Stomach (tissue), 9 donors: Measurements from ENCODE around the gene ASPRV1. TPM values are rescaled to one million over a fixed set of nuclear protein-coding genes. Genes with fewer than 3 reads are reported as not detected.

ENCODE experiments used
- DNase-seq, 2 donors: peaks; one replicate each; pipeline versions ENCODE4 v3.0.0 to v3.0.0-alpha.2; 2013 to 2019
- H3K27ac ChIP-seq, 5 donors: fragments of 200-600 bp in 4 of 5; sonication (generic) in 4 of 5; one replicate each; pipeline ENCODE4 v1.5.1; 2013 to 2019; ENCODE audit warnings: mild to moderate bottlenecking in 1 of 5, moderate library complexity in 1 of 5
- H3K27me3 ChIP-seq, 3 donors: fragments of 200-600 bp; sonication (generic); one replicate each; pipeline ENCODE4 v1.5.1; 2017 to 2019; ENCODE audit warnings: mixed run types in 1 of 3
- H3K36me3 ChIP-seq, 4 donors: fragments of 200-600 bp; sonication (generic); 1 replicate in 3 of 4; 2 replicates in 1 of 4; pipeline ENCODE4 v1.5.1; 2016 to 2019
- H3K4me1 ChIP-seq, 4 donors: fragments of 200-600 bp; sonication (generic); one replicate each; pipeline ENCODE4 v1.5.1; 2016 to 2019
- H3K4me3 ChIP-seq, 4 donors: fragments of 200-600 bp; sonication (generic) in 3 of 4; one replicate each; pipeline ENCODE4 v1.5.1; 2016 to 2019; ENCODE audit warnings: mild to moderate bottlenecking in 1 of 4
- H3K9me3 ChIP-seq, 4 donors: fragments of 200-600 bp; sonication (generic); one replicate each; pipeline ENCODE4 v1.5.1; 2016 to 2019
- CTCF ChIP-seq, 7 experiments: fragments of 450-650 bp in 4 of 7; fragments of 200-600 bp in 3 of 7; sonication (generic) in 3 of 7; IDR thresholded peaks; one replicate each; pipeline ENCODE4 v1.5.1; 2016 to 2019; ENCODE audit warnings: antibody characterized with exemption in 7 of 7, control low read depth in 2 of 7, mild to moderate bottlenecking in 1 of 7
- EP300 ChIP-seq: sonication (generic); formaldehyde crosslinking; IDR thresholded peaks from one replicate; pipeline ENCODE4 v1.6.1; 2017; ENCODE audit warnings: antibody characterized with exemption
- POLR2A ChIP-seq, 4 donors: fragments of 450-650 bp; IDR thresholded peaks; one replicate each; pipeline ENCODE4 v1.6.1; 2016; ENCODE audit warnings: antibody characterized with exemption in 4 of 4, control low read depth in 2 of 4, mild to moderate bottlenecking in 1 of 4, moderate library complexity in 1 of 4
- POLR2AphosphoS5 ChIP-seq, 3 donors: sonication (generic); formaldehyde crosslinking; IDR thresholded peaks; one replicate each; pipeline ENCODE4 v1.6.1; 2016; ENCODE audit warnings: antibody characterized with exemption in 3 of 3
- whole genome bisulfite sequencing, 5 donors: extraction: QIAGEN DNeasy Blood & Tissue Kit in 3 of 5; methylation state at CpG; one replicate each; pipeline versions ENCODE4 v1.1.5 to v1.1.7; 2013 to 2018; 5-methylcytosine and 5-hydroxymethylcytosine counted together
- intact Hi-C: fragments of 100-400 bp; cut with DNase I; formaldehyde crosslinking; loops from one replicate; pipeline ENCODE4 v1.15.1; 2023; ENCODE audit warnings: low total_unique reads
- polyA plus RNA-seq, 3 donors: library from polyadenylated mRNA; stranded (reverse); fragments of 200-250 nt; gene quantifications; one replicate each; pipeline ENCODE4 v1.2.3, GENCODE V29; 2013
- total RNA-seq, 5 donors: library from RNA; depleted of rRNA; stranded (reverse); fragments of >200 nt; gene quantifications; one replicate each; pipeline versions ENCODE4 v1.1.0 to v1.2.3, GENCODE V29; 2014 to 2016
- donor health status: healthy with polysubstance abuse.
- donor health status: Bipolar disorder and iron deficiency.
- donor health status: healthy.

Gene ASPRV1
- total and polyA plus RNA-seq, 8 donors, result 0.44 to 6.4 (median 1.5) TPM; not detected in 2

- TF ChIP-seq CTCF (IDR thresholded peaks at IDR 0.05) (no peak), POLR2AphosphoS5 (IDR thresholded peaks at IDR 0.05) (no peak), POLR2A (IDR thresholded peaks at IDR 0.05) (no peak), EP300 (no peak)
- intact Hi-C loops, result no loop called here
- Histone ChIP-seq H3K27me3 (peaks cover 0 to 1% (median 0%) of the 10 kb centered on the region in 3 donors), H3K9me3 (no peaks in the 10 kb centered on the region), H3K27ac (peak overlapping the region in 2 of 5 donors; percentile 53 to 81), H3K4me1 (peaks cover 0 to 34% (median 11%) of the 10 kb centered on the region in 4 donors), H3K4me3 (no peak overlapping the region), H3K36me3 (peaks cover 28 to 60% (median 58%) of the 10 kb centered on the region in 4 donors)
- whole genome bisulfite sequencing, 5 donors, result 80 to 89% (median 87%) methylated on average over 11 of the region's 11 CpGs
- DNase-seq, result no peak
These were observed 18.2 kb downstream of the ASPRV1 start for GRCh38 chr2:69943000-69943842.

- no peak for DNase-seq
- peaks cover 53 to 85% (median 83%) of the 10 kb centered on the region in 4 donors for H3K36me3 ChIP-seq
- no peak overlapping the region for H3K27ac ChIP-seq
- no peak overlapping the region for H3K4me3 ChIP-seq
- no peak for TF ChIP-seq POLR2AphosphoS5 (IDR thresholded peaks at IDR 0.05)
- TF ChIP-seq POLR2A (IDR thresholded peaks at IDR 0.05), result no peak
- H3K27me3 ChIP-seq, result no peaks in the 10 kb centered on the region
- intact Hi-C loops, result no loop called here
- 91 to 95% (median 94%) methylated on average over 8 of the region's 8 CpGs for WGBS, 5 donors
- H3K9me3 ChIP-seq, result no peaks in the 10 kb centered on the region
- peaks cover 0 to 10% (median 0%) of the 10 kb centered on the region in 4 donors for H3K4me1 ChIP-seq
These were observed 20.7 kb downstream of the ASPRV1 start for GRCh38 chr2:69940691-69941090.

- Histone ChIP-seq H3K27me3 (no peaks in the 10 kb centered on the region), H3K4me3 (no peak overlapping the region), H3K9me3 (no peaks in the 10 kb centered on the region), H3K36me3 (peaks cover 58 to 94% (median 91%) of the 10 kb centered on the region in 4 donors), H3K4me1 (peaks cover 0 to 5% (median under 1%) of the 10 kb centered on the region in 4 donors), H3K27ac (no peak overlapping the region)
- intact Hi-C loops, result no loop called here
- no peak for TF ChIP-seq POLR2AphosphoS5 (IDR thresholded peaks at IDR 0.05)
- TF ChIP-seq EP300, result no peak
- no peak for TF ChIP-seq CTCF (IDR thresholded peaks at IDR 0.05)
- TF ChIP-seq POLR2A (IDR thresholded peaks at IDR 0.05), result no peak
- no peak for DNase-seq
- WGBS, 5 donors, result 64 to 76% (median 71%) methylated on average over 14 of the region's 14 CpGs
These were observed 21.7 kb downstream of the ASPRV1 start for GRCh38 chr2:69939722-69940121.

GRCh38 chr2:69937968-69938367 lies 23.5 kb downstream of the ASPRV1 start:
- no peak for DNase-seq
- Histone ChIP-seq H3K27ac (no peak overlapping the region), H3K4me3 (no peak overlapping the region), H3K36me3 (peaks cover 55 to 84% (median 81%) of the 10 kb centered on the region in 4 donors), H3K9me3 (no peaks in the 10 kb centered on the region), H3K4me1 (peaks cover 10 to 22% (median 14%) of the 10 kb centered on the region in 4 donors), H3K27me3 (no peaks in the 10 kb centered on the region)
- TF ChIP-seq POLR2A (IDR thresholded peaks at IDR 0.05), result no peak
- TF ChIP-seq EP300, result no peak
- no peak for TF ChIP-seq POLR2AphosphoS5 (IDR thresholded peaks at IDR 0.05)
- no peak for TF ChIP-seq CTCF (IDR thresholded peaks at IDR 0.05)
- WGBS, 5 donors, result 93 to 96% (median 94%) methylated on average over 14 of the region's 14 CpGs
- intact Hi-C loops, result no loop called here
